GM19455 (cell line): Measurements from ENCODE around the gene TRIM7.

ENCODE experiments used
- ATAC-seq: cut with Tn5 transposase; IDR thresholded peaks from one replicate; pipeline ENCODE4 v1.9.1; 2021; ENCODE audit not compliant: unreplicated experiment

TRIM7 gene

DNA sequence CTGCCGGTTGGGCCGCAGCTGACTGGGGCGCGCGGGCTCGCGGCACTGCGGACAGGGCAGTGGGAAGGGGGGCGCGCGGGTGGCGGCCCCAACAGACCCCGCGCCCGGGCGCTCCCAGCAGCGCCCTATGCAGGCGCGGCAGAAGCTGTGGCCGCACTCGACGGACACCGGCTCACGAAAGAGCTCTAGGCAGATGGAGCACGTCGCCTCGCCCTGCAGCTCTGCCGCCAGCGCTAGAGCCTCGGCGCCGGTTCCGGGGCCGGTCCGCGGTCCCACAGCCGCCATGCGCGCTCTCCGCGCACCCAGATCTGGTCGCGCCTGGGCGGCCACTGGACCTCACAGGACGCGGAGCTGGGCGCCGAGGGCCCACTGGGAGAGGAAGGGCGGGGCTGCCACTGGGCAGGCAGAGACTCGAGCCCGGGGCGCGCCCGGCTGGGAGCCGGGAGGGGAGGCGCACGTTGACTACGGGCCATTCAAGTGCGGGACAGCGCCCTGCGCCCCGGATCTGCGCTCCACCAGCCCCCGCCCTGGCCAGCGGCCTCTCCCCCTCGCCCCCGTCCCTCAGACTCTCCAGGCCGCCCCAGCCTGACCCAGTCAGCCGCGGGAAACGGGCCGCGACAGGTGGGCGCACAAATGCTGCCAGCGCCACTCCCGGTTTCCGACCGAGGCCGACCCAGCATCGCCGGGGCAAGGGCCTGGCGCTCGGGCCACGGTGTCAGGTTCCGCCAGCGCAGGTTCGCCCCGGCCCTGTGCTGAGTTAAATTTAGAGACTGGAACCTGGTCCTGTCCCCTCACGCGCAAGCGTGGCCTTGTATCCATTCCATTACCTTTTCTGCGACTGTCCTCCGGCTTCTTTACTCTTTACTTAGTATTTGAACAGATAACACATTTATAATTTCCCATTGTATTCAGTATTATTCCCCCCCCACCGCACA lies at the start of gene TRIM7:
TRIM7 (minus strand) TSS at position 371 of the 935 bp plus-strand sequence; CDS start at position 285, 86 bp downstream.
- ATAC-seq: no peak

DNA sequence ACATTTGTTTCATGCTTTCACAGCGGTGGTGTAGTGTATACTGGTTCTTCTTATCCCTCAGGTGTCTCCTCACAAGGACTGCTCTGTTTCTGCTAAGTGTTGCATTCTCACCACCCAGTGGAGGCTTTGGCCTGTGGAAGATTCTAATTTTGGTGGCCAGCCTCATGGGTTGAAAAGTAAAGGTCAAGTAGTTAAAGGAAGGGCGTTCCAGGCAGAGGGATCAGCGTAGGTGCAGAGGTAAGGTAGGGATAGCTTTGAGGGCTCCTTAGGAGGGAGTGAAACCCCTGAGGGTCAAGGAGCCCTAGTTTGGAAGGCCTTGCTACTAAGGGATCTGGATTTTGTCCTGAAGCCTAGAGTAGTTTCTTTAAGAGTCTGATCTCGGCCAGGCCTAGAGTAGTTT lies 43.3 kb upstream of the TRIM7 start:
- no peak for ATAC-seq

DNA sequence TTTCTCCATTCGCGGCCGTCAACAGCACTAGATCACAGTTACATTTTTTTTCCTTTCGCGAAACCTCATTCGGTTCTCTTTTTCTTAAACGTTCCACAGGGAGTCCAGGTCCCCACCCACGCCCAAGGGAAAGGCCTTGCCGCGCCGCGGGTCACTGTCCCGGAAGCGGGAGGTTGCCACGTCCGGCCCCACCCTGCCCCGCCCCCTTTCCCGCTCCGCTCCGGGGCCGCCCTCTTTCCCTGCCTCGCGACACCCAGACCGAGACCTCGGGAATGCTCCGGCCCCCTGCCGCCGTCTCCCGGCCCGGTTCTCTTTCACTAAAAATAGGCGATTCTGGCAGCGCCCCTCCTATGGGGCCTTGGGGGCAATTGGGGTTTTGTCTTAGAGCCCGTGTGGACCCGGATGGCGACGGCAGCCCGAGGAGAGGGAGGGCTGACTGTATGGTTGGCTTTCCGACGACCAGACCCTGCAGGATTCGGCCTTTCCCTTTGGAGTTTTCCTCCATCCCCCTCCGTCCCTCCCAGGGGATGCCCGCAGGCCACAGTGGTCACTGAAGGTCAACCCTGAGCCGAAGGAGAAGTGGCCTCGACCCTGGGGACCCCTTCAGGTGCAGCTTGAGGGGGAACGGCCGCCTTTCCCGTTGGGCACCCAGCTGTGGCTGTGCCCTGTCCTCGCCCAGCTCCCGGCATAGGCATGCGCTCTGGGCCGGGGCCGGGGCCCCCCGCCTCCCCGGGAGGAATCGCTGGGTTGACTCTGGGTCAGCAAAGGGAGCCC lies 41.5 kb upstream of the TRIM7 start:
- ATAC-seq: no peak

DNA sequence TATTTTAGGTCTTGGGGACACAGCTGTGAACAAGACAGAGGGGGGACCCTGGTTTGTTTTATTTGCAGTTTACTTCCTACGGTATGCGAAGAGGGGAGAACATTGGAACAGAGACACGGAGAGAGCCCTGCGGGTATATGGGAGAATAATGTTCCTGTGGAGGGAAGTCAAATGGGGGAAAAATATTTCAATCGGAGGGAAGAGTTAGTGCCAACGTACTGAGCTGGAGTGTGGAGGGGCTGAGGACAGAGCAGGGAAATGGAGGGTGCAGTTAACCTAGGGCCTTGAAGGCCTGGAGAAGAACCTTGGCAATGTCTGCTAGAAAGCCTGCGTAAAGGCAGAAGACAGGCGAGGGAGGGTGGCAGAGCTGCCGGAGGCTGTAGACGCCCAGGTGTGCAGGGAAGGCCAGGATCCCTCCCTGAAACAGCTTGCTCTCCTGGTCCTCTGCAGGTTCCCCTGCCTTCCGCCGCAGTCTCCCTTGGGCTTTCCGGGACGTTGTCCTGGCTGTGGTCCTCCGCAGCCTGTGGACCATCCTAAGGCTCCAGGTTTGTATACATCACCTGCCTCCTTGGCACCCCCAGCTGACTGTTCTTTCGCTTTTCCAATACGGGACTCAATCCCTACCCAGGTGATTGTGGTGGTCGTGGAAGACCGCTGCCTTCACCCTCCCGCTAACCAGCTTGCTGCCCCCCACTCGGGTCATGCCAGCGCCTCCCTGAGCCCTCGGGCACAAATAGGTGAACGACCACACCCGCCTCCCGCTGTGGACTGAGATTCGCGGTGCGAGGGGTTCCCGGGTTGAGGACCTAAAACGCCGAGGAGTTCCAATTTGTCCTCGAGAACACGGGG lies 40.7 kb upstream of the TRIM7 start:
- no peak for ATAC-seq

DNA sequence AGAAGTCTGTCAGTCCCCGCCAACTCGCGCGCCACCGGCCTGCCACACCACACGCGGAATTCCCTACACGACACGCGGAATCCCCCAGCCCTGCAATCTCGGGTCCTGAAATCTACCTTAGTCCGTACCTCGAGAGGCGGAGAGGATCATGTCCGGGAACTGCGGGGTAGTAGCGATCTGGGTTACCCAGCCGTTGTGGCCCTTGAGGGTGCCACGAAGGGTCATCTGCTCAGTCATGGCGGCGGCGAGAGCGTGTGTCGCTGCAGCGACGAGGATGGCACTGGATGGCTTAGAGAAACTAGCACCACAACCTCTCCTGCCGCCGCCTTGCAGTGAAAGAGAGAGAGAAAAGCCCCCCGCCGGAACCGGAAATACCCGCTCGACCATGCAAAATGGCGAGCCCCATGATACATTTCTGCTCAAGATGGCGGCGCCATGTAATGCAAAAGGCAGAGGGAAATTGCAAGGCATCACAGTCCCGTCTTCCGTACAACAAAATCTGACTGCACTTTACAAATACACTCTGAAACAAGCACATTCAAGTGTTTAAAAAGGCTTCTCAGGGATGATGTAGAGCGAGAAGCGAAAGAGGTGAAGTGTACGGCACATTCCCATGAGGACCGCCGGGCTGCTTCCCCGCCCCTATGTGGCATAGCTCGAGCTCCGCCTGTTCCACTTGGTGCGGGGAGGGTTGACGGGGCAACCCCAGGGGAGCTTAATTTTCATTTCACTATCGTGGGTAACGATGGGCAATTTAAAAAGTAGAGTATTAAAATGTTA lies 38.8 kb upstream of the TRIM7 start, which contains the start of gene RACK1:
RACK1 (minus strand) TSS at position 343 of the 780 bp plus-strand sequence; CDS start at position 237, 106 bp downstream.
- peak; percentile 56 for ATAC-seq

DNA sequence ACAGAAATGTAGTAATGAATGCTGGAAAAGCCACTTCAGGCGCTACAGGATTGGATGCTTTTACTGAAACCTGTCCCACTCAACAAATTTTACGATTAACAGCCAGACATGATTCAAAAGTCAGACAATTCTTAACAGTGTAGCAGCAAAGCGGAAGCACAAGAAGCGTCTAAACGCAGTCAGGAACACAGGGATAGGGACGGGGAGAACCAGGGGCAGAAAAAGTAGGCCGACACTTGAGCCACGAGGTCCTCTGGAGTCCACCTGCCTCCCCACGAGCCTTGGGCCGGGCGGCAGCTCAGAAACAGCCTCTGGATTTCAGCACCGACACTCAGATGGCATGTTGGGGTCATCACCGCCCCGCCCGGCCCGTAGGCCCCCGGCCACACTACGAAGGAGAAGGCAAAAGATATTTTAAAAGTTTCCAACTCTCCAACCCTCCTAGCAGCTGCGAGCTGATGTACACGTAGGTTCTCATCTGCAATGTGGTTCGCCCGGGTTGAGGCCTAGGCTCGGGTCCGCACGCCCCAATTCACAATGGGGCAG lies 38.1 kb upstream of the TRIM7 start:
- no peak for ATAC-seq

DNA sequence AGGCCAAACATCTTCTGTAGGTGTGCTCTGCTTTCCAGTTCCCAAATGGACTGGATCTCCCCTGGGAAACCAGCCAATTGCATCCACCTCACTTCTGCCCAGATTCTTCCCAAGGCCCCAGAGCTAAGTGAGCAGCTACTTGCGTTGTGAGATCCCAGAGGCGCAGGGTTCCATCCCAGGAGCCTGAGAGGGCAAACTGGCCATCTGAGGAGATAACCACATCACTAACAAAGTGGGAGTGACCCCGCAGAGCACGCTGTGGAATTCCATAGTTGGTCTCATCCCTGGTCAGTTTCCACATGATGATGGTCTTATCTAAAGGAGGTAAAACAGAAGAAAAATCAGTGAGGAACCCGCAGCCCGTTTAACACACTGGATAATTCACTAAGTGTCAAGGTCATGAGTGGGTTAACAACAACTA lies 37.0 kb upstream of the TRIM7 start:
- no peak for ATAC-seq

DNA sequence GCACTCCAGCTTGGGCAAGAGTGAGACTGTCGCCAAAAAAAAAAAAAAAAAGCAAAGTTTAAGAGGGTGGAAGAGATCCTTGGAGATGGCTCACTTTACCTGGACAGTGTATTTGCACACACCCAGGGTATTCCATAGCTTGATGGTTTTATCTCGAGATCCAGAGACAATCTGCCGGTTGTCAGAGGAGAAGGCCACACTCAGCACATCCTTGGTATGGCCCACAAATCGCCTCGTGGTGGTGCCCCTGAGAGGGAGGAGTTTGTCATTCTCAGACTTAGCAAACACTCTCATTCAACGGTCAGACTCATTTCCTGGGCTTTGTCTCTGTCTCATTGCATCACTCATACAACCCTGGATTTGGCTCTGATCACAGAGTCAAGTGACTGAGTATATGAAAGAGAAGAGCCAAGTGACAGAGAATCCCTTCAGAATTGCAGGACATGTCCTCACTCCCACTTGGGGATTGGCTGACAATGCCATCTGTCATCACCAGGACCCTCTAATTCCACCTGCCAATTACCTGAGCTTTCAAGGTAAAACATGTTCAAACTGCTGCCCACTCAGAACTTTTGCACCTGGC lies 36.5 kb upstream of the TRIM7 start:
- ATAC-seq: no peak

DNA sequence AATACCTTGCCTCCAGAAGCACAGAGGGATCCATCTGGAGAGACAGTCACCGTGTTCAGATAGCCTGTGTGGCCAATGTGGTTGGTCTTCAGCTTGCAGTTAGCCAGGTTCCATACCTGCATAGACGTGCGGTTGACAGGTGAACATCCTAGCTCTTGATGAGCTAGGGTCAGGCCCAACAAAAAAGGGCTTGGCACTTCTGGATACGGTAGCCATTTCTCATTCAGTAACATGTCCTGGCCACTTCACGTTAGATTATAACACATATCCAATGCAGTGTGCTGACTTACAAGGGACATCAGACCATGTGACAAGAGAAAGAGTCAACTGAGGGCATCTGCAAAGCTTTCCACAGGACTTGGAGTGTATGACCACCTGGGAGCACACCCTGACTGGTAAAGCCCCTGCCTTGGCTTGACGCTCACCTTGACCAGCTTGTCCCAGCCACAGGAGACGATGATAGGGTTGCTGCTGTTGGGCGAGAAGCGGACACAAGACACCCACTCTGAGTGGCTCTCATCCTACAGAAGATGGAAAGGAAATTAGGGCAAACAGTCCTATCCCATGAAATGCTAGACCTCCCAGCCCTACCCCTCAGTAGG lies 34.2 kb upstream of the TRIM7 start:
- ATAC-seq: no peak

DNA sequence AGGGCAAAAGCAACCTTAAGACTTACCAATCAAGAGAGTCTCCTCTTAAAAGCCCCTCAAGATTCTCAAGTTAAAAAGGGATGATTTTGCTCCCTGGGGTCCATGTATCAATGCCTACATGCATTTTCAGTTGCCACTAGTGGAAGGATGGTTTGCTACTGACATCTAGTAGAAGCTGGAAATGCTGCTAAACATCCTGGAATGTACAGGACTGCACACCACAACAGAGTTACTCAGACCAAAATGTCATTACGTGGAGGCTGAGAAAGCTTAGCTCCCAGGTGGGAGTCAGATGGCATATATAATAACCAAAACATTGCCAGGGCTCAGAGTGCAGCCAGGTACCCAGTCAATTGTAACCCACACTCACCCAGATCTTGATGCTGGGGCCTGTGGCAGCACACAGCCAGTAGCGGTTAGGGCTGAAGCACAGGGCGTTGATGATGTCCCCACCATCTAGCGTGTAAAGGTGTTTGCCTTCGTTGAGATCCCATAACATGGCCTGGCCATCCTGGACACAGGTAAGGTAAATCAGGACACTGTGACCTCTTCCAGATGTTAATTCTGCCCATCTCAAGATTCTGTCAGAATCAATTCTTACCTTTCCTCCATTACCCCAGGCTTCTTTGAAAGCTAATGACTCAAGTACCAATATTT lies 32.9 kb upstream of the TRIM7 start:
- no peak for ATAC-seq

DNA sequence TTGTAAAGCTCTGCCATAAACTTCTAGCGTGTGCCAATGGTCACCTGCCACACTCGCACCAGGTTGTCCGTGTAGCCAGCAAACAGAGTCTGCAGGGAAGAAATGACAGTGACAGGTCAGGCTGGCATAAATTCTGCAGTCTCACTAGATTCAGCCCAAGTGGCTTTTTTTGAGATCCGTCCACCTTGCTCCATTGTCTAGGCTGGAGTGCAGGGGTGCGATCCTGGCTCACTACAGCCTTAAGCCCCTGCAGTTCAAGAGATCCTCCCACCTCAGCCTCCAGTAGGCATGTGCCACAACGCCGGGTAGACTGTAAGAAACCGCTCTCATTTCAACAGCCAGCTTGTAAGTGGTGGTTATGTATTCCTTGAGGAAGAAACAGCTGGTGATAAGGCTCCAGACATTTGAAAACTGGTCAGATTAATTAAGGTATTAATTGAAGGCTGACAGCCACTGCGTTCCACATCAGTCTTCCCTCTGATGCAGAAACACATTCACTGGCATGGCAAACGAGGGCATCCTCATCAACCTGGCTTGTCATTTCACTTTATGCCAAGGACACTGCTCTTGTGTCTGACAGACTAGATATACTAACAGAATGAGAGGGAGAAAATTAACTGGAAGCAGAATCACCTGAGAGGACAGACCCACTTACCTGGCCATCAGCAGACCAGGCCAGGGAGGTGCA lies 32.1 kb upstream of the TRIM7 start:
- no peak for ATAC-seq

DNA sequence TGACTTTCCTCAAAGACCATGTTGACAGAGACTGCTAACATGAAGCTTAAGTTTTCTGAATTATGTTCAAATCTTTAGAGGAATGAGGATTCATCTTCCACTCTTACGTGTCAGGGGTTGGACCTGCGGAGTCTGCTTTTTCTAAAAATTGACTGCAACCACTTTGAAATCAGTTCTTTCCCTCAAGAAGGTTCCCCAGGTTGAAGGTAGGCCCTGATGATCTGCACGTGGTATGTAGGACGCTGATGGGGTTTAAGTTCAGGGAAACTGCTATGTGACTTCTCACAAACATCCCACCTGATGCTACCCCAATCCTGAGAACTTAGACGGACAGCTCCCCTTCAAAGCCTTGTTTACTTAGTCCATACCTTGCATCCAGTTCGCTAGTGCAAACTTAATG lies 31.5 kb upstream of the TRIM7 start:
- no peak for ATAC-seq

DNA sequence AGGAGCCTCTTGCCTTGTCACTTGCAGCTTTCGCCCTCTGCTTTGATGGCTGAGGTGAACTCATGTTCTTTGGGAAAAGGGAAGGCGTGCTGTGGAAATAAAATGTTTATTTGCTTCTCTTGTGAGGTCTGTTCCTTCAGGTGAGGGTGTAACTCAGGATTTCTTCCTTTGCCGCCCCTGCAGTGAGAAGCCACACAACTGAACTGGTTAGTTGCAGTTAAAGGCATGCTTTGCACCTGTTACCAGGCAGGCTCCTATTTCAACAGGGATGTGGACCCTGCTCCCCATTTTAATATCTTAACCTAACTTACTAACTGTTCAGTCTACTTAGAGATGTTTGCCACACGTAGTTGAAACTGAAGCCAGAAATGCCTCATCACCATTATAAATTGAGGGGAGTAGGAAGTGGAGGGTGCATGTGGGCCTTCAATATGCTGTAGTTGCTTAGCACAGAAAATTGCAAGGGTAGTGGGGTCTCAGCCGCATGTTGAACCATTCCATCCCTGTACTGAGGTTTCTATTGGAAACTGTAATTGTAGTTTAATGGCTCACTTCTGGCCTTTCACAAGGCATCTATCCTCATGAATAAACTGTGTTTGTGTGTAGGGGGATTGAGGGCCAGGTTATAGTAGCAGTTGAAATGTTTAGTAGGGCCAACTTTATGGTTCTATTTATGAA lies 30.8 kb upstream of the TRIM7 start:
- ATAC-seq: no peak

DNA sequence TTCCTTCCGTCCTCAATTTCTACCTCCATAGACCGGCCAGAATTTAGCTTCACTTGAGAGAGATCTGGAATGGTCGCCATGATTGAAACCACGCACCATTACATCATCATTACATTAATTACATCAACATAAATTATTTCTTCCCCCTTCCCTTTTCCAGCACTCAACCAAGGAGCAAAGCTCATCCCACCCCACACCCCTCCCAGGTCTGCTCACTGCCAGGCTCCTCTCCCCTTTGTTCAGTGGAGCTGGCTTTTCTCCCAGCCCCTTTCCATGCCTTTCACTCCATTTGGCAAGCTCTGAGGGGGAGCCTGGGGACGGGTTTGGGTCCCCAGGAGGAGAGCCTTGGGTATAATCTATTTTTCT lies 30.3 kb upstream of the TRIM7 start:
- ATAC-seq: no peak

DNA sequence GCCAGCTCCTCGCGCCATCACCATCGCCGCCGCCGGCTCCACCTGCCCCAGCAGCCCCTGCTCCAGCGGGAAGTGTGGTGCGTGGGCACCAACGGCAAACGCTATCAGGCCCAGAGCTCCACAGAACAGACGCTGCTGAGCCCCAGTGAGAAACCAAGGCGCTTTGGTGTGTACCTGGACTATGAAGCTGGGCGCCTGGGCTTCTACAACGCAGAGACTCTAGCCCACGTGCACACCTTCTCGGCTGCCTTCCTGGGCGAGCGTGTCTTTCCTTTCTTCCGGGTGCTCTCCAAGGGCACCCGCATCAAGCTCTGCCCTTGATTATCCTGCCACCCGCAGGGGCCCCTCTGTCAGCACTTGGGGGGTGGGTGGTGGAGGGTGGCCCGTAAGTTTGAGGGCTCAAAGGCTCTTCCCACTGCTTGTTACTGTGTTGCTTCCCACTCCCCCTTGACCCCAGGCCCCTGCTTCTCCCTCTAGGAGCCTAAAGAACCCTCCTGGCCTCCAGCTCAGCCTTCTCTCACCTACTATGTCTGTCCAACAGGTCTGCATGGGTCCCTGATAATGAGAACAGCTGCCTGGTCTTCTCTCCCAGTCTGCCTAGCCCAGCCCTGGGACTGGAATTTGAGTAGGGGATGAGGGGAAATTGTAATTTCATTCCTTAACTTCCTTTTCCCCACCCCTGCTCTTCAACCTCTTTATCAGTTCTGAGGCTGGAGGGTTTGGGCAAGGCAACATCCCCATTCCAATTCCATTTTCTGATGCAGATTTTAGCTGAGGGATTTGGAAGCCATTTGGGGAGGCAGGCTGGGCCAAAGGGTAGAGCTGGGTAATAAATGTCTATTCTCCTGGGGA lies 29.7 kb upstream of the TRIM7 start:
- ATAC-seq: no peak

DNA sequence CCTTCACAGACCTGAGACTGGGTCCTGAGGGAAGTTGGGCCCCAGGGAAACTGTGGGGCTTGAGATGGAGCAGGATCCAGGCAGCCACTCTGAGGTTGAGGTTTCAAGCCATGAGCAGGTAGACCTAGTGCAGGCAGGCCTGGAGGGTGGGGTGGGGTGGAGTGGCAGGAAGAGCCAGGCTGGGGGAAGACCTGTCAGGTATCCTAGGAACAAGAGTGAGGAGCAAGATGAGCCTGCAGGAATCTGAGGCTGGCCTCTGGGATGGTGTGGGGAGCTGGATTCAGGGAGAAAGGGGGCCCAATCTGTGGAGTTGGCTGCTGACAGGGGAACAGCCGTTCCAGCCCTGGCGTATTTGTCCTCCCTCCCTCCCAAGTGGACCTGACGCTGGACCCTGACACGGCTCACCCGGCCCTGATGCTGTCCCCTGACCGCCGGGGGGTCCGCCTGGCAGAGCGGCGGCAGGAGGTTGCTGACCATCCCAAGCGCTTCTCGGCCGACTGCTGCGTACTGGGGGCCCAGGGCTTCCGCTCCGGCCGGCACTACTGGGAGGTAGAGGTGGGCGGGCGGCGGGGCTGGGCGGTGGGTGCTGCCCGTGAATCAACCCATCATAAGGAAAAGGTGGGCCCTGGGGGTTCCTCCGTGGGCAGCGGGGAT lies 28.9 kb upstream of the TRIM7 start:
- no peak for ATAC-seq
